HG02870 (cell line): ENCODE results near the gene GALNT2.
A peak's percentile ranks its signal among the peaks of the same experiment; 100 is the strongest.

Source experiments
- ATAC-seq: cut with Tn5 transposase; IDR thresholded peaks from one replicate; pipeline ENCODE4 v1.9.1; 2021; ENCODE audit warnings: mild to moderate bottlenecking, moderate library complexity; ENCODE audit not compliant: unreplicated experiment

GALNT2 gene

GRCh38 chr1:230144010-230144614 lies 77.1 kb downstream of the GALNT2 start:
- no peak for ATAC-seq

DNA sequence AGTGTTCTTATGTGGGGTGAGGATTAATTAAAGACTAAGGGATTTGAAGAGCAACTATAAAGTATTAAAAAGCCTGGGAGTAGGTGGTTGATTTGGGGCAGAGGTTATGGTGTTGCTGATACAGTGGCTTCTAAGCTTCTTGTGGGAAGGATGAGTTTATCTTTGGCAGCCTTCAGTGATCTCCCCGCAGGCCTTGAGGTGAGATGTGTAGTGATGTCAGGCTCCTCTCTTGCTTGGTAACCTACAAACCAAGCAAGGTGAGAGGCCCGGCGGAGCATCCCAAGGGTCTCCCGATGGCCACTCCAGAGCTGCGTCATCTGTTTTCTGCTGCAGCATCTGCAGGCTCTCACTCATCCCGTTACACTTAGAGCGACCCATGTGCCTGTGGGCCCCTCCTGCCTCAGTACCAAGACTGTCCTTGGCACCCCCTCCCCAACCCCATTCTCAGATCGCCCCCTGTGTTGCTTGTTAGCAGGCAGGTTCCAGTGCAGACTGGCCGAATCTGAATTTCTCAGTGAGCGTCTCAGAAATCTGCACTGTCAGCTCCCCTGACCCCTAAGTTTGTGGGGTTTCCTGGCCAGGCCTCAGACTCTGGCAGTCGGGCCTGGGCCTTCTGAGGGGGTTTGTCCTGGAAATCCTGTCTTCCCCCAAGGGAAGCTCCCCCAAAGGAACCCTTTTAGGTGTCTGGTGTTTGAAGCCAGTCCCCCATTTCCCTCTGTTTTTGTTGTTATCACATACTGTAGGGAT lies 77.9 kb downstream of the GALNT2 start:
- ATAC-seq = no peak

GRCh38 chr1:230145505-230145899 lies 78.5 kb downstream of the GALNT2 start:
- no peak for ATAC-seq

DNA sequence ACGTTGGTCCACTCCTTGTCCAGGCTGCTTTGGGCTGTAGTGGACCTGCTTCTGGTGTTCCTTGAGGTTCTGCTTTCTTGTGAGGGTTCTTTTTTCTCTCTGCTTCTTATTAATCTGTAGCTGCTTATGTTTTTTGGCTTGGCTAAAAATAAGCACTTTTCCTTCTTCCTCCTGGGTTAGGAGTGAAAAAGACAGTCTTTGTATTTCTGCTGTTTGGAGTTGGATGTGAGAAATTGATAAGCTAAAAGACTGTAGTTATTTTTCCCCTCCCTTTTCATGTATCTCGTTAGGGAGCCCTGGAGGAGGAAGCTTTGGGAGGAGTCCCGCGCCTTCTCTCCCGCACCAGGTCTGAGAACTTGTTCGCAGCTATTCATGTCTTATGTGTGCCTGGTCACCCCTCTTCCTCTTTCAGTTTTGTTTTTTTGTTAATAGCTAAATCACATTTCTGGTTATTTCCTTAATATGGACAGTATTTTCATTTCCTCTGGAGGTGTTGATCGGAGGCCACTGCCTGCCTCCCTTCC lies 79.0 kb downstream of the GALNT2 start:
- no peak for ATAC-seq

GRCh38 chr1:230146709-230147108 lies 79.7 kb downstream of the GALNT2 start:
- ATAC-seq = no peak

- ATAC-seq = no peak
Observed at GRCh38 chr1:230147253-230148125, 80.5 kb downstream of the GALNT2 start.

GRCh38 chr1:230148126-230148652 lies 81.2 kb downstream of the GALNT2 start:
- no peak for ATAC-seq

GRCh38 chr1:230148768-230149469 lies 81.9 kb downstream of the GALNT2 start:
- ATAC-seq = no peak

DNA sequence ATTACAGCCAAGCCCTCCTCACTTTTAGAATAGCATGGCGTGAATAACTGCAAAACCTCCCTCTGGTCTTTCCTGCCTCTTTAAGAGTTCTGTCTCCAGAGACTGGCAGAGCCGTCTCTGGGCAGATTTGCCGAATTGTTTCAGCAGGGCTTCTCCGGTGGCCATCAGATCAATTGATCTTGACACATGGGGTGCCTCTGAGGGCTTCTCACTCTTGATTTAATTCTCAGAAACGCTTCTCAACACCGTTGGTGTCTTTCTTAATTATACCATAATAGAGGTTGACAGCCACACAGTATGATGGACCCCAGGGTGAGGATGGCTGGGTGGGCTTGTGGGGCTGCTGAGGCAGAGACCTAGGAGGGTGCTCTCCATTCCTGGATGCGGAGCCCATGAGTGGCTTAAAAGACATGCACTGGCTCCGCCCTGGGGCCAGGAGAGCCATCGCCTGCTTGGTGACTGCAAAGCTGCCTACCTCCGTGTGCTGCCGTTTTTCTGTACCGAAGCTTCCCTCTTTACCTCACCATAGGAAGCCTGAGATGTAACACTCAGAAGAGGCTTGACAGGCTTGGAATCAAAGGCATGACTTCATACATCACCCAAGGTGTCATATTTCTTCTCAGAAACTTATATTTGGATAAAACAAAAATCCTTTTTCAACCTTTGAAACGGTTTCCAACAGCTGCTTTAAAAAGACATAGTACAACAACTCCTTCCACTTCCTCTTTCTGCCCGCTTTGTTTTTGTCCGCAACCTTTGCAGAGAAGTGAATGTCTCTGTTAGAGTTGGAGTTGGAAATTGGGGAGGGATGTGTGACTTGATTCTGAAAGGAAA lies 82.9 kb downstream of the GALNT2 start:
- ATAC-seq = peak; percentile 78

DNA sequence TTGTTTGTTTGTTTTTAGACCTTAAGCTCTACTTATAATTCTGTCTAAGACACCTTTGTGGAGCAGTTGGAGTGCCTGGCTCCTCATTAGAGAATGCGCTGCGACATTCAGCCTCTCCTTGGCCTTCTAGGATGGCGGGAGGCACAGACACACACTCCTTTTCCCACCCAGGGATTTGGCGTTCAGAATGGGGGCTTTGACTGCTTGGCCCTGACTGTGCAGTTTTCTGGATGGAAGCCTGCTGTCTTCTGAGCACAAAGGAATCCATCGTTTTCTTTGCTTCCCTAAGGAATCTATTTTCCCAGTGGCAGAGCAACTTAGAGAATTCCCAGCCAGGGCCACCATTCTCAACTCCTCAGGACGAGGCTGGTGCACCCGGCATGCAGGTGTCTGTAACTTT lies 83.6 kb downstream of the GALNT2 start:
- no peak for ATAC-seq

GRCh38 chr1:230151924-230152468 lies 85.0 kb downstream of the GALNT2 start:
- no peak for ATAC-seq

DNA sequence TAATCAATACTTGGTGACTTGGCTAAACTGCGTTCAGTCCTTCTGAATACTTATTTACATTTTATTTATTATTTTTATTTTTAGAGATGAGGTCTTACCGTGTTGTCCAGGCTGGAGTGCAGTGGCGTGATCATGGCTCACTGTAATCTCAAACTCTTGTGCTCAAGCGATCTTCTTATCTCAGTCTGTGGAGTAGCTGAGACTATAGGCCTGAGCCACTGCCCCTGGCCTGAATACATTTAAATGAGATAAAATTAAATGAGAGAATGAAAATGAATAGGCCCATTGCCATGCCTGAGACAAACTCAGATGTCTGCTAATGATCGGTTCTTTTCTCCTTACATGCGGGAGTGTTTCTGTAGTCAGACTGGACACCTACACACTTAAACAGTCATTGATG lies 86.0 kb downstream of the GALNT2 start:
- ATAC-seq = no peak

DNA sequence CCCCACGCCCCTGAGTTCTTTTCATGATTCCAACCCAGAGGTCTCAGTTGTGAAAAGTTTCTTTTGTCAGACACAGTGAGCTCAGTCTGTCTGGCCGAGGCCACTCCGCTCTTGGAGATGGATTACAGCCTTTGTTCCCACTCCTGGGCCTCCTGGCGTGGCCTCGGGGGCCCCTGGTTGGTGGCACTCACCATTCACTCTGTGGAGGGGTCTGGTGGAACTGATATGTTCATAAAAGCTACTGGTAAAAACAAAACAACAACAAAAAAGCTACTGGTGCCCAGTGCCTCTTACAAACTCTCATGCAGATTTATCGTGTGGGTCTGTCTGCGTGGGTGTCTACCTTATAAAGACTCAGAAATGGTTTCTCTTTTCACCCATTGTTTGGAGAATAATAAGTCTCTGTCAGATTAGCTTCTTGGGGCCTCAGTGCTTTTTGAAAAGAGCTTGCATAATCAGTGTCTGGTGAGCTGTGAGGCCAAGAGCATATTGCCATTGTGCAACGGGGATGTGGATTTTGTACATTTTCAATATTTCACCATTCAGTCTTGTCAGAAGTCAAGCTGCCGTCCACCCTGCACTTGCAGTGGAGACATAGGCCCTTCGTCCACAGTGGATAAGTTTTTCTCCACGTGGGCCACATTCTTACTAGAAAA lies 86.7 kb downstream of the GALNT2 start:
- no peak for ATAC-seq

GRCh38 chr1:230155021-230155420 lies 88.0 kb downstream of the GALNT2 start:
- ATAC-seq = no peak

DNA sequence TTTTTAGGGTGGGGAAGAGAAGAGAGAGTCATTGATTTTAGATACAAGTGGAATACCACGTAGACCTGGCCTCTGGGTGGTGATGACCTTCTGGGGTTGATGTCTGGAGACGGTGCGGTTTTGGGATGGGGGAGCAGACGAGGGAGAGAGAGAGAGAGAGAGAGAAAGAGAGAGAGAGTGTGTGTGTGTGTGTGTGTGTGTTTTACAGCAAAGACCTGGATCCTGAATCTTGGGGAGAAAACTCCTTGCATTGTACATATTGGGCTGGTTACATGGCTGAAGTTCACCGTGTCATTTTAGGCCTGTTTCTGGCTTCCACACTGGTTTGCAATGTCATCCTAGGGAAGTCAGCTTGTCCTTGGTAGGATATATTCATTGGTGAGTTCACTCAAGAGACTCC lies 89.0 kb downstream of the GALNT2 start:
- no peak for ATAC-seq

GRCh38 chr1:230156536-230156935 lies 89.5 kb downstream of the GALNT2 start:
- ATAC-seq = no peak

DNA sequence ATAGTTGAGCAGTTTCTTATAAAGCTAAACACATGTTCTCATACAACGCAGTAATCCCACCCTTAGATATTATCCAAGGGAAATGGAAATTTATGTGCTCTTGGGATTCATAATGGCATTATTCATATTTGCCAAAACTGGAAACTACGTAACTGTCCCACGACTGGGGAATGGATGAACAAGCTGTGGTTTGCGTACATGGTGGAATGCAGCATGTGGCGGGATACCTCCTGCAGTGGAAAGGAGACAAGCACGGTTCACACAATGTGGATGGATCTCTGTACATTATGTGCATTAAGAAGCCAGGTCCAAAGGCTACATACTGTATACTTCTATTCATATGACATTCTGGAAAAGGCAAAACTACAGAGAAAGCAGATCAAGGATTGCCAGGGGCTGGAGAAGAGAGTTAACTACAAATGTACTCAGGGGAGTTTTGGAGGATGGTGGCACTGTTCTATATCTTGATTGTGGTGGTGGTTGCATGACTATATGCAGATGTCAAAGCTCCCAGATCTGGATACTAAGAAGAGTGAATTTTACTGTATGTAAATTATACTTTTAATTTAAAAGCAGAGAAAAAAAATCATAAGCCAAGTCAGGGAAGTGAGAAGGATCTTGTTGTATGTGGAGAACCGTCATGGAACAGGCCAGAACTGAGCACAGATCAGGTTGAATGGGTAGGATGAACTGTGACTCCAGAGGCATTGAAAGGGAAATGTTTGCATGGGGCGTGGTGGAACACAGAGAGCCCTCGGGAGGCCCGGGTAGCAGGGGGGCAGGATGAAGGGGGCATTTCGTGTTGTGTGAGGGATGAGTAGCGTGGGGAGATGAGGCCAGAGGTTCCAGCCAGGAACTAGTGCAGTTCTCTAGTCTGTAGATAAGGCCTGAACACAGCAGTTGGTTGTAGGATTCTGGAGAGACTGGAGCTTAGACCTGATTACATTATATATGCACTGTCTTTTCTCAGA lies 90.7 kb downstream of the GALNT2 start:
- no peak for ATAC-seq
